ENCODE results near the gene EDIL3. TPM values are rescaled to one million over a fixed set of nuclear protein-coding genes. Genes with fewer than 3 reads are reported as not detected.

The EDIL3 gene
- total and polyA plus RNA-seq, 2 donors (not counting 1 experiment from before 2014, with no cell fraction given): not detected

DNA sequence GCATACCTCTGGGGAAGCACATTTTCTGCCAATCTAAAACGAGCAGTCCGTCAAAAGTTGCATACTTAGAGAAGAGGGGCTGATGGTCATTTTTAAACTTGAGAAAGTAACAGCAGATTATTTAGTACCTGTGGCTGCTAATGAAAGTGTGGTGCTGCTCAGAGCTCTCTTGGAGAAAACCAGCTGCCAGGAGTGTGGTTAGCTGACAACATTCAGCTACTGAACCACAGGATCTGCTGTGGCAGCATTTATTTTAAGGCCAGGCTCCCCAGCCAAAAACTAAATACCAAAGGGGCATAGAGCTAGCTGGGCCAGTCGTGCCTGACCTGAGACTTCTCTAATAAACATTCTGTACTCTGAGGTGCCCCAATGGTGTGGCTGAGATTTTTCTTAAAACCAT is 203.6 kb downstream of the EDIL3 start:
- no peaks in the 10 kb centered on the region for H4K20me1 ChIP-seq (ENCODE audit: control insufficient read depth, insufficient read depth, low read length, poor library complexity, severe bottlenecking)
- ATAC-seq (ENCODE audit: low read depth): no peak
- intact Hi-C loops (cut with micrococcal nuclease): no loop called here

GRCh38 chr5:84168841-84169240 is 215.8 kb downstream of the EDIL3 start:
- Histone ChIP-seq H3K9me3 (ENCODE audit: control extremely low read depth in 1 of 3, control insufficient read depth in 2 of 3, insufficient read depth in 1 of 3, low read length in 2 of 3) (peaks cover 0 to 4% (median 0%) of the 10 kb centered on the region in 3 donors), H2AFZ (ENCODE audit: insufficient read depth, low read depth, low read length, poor library complexity, severe bottlenecking) (no peak overlapping the region), H3K36me3 (replicated peaks in 1 of 2; ENCODE audit: control extremely low read depth in 1 of 2, control insufficient read depth in 1 of 2, extremely low read depth in 1 of 2, insufficient read depth in 2 of 2, low read length in 1 of 2) (no peaks in the 10 kb centered on the region), H3K27me3 (replicated peaks in 1 of 4; ENCODE audit: control extremely low read depth in 1 of 4, control insufficient read depth in 3 of 4, insufficient read depth in 4 of 4, low read length in 3 of 4) (no peaks in the 10 kb centered on the region), H3K4me2 (replicated peaks; ENCODE audit: low read depth, low read length, poor library complexity, severe bottlenecking) (no peak overlapping the region), H3K4me1 (ENCODE audit: control insufficient read depth in 2 of 2, insufficient read depth in 2 of 2, low read length in 2 of 2) (no peaks in the 10 kb centered on the region), H3K79me2 (ENCODE audit: control insufficient read depth, insufficient read depth, low read length) (no peaks in the 10 kb centered on the region), H3K27ac (ENCODE audit: low read length in 2 of 2) (no peak overlapping the region), H3K9ac (ENCODE audit: low read length) (no peak overlapping the region), H4K20me1 (ENCODE audit: control insufficient read depth, insufficient read depth, low read length, poor library complexity, severe bottlenecking) (no peaks in the 10 kb centered on the region), H3K4me3 (ENCODE audit: control extremely low read depth in 1 of 5, extremely low read depth in 1 of 5, insufficient read depth in 1 of 5, low read depth in 2 of 5, low read length in 4 of 5) (no peak overlapping the region)
- intact Hi-C loops (cut with micrococcal nuclease): no loop called here
- no peak for ATAC-seq (ENCODE audit: low read depth)
- TF ChIP-seq EZH2 (IDR thresholded peaks at IDR 0.05; ENCODE audit: borderline replicate concordance, insufficient read depth, low read depth, low read length, poor library complexity, severe bottlenecking): no peak
- Mint-ChIP-seq H3K4me3 (no peak overlapping the region), H3K4me1 (no peaks in the 10 kb centered on the region), H3K9me3 (ENCODE audit: insufficient read depth) (no peaks in the 10 kb centered on the region), H3K27me3 (no peaks in the 10 kb centered on the region), H3K27ac (no peak overlapping the region)
- no peak for DNase-seq
- 62% methylated on average over 1 of the region's 2 CpGs for WGBS (ENCODE audit: insufficient coverage)
- POLR2A ChIA-PET: no interaction called here
- CTCF ChIA-PET: no interaction called here

More for the DNA sequence above, 203.6 kb downstream of the EDIL3 start:
- Mint-ChIP-seq H3K9me3 (ENCODE audit: insufficient read depth) (no peaks in the 10 kb centered on the region), H3K4me3 (no peak overlapping the region), H3K27ac (no peak overlapping the region), H3K4me1 (no peaks in the 10 kb centered on the region), H3K27me3 (no peaks in the 10 kb centered on the region)
- Histone ChIP-seq H3K27ac (ENCODE audit: low read length in 2 of 2) (no peak overlapping the region), H2AFZ (ENCODE audit: insufficient read depth, low read depth, low read length, poor library complexity, severe bottlenecking) (no peak overlapping the region), H3K4me1 (ENCODE audit: control insufficient read depth in 2 of 2, insufficient read depth in 2 of 2, low read length in 2 of 2) (no peaks in the 10 kb centered on the region), H3K36me3 (replicated peaks in 1 of 2; ENCODE audit: control extremely low read depth in 1 of 2, control insufficient read depth in 1 of 2, extremely low read depth in 1 of 2, insufficient read depth in 2 of 2, low read length in 1 of 2) (no peaks in the 10 kb centered on the region), H3K27me3 (replicated peaks in 1 of 4; ENCODE audit: control extremely low read depth in 1 of 4, control insufficient read depth in 3 of 4, insufficient read depth in 4 of 4, low read length in 3 of 4) (no peaks in the 10 kb centered on the region), H3K79me2 (ENCODE audit: control insufficient read depth, insufficient read depth, low read length) (no peaks in the 10 kb centered on the region), H3K9me3 (ENCODE audit: control extremely low read depth in 1 of 3, control insufficient read depth in 2 of 3, insufficient read depth in 1 of 3, low read length in 2 of 3) (no peaks in the 10 kb centered on the region), H3K4me2 (replicated peaks; ENCODE audit: low read depth, low read length, poor library complexity, severe bottlenecking) (no peak overlapping the region), H3K4me3 (ENCODE audit: control extremely low read depth in 1 of 5, extremely low read depth in 1 of 5, insufficient read depth in 1 of 5, low read depth in 2 of 5, low read length in 4 of 5) (no peak overlapping the region), H3K9ac (ENCODE audit: low read length) (no peak overlapping the region)
- CTCF ChIA-PET: no interaction called here
- POLR2A ChIA-PET: no interaction called here
- no peak for DNase-seq
- 92% methylated on average over 2 of the region's 3 CpGs for WGBS (ENCODE audit: insufficient coverage)
- TF ChIP-seq, protein P1, sequence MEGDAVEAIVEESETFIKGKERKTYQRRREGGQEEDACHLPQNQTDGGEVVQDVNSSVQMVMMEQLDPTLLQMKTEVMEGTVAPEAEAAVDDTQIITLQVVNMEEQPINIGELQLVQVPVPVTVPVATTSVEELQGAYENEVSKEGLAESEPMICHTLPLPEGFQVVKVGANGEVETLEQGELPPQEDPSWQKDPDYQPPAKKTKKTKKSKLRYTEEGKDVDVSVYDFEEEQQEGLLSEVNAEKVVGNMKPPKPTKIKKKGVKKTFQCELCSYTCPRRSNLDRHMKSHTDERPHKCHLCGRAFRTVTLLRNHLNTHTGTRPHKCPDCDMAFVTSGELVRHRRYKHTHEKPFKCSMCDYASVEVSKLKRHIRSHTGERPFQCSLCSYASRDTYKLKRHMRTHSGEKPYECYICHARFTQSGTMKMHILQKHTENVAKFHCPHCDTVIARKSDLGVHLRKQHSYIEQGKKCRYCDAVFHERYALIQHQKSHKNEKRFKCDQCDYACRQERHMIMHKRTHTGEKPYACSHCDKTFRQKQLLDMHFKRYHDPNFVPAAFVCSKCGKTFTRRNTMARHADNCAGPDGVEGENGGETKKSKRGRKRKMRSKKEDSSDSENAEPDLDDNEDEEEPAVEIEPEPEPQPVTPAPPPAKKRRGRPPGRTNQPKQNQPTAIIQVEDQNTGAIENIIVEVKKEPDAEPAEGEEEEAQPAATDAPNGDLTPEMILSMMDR (IDR thresholded peaks at IDR 0.05): no peak
- no peak for TF ChIP-seq EZH2 (IDR thresholded peaks at IDR 0.05; ENCODE audit: borderline replicate concordance, insufficient read depth, low read depth, low read length, poor library complexity, severe bottlenecking)

Data from B cell (primary cell).